ENCODE measurements around the gene IL10RA. TPM values are rescaled to one million over a fixed set of nuclear protein-coding genes. Genes with fewer than 3 reads are reported as not detected.

IL10RA gene
- total RNA-seq: 1 to 10 TPM; 3.6 to 7.6 TPM
- polyA plus RNA-seq (ENCODE audit: insufficient read depth, low read depth, low replicate concordance): 12.8 TPM
- long read RNA-seq, donor 1, partial matches to known transcripts: 0 of 1 reads
- long read RNA-seq, donor 1, other reads (novel, unspliced or antisense): 0 of 1 reads
- long read RNA-seq, donor 2, partial matches to known transcripts: 0 of 1 reads
- long read RNA-seq, donor 2, other reads (novel, unspliced or antisense): 0 of 1 reads

GRCh38 chr11:117985953-117986887 lies at the start of gene IL10RA:
IL10RA (plus strand) TSS chr11:117986394; CDS start chr11:117986468, 74 bp downstream.
- 5 to 12% methylated on average over 9 to 54 of the region's 71 CpGs for WGBS, 2 donors
- peak; percentile 78 for DNase-seq
- no peaks in the 10 kb centered on the region for H3K36me3 ChIP-seq (ENCODE audit: low read depth, missing control alignments)
- H3K4me1 ChIP-seq: peaks cover 10% of the 10 kb centered on the region
- H3K9me3 ChIP-seq: no peaks in the 10 kb centered on the region
- no peak for TF ChIP-seq CTCF (IDR thresholded peaks at IDR 0.05)
- no peak for TF ChIP-seq POLR2A (IDR thresholded peaks at IDR 0.05)
- no peaks in the 10 kb centered on the region for H3K27me3 ChIP-seq
- peak within 1 kb of the TSS; percentile 52 to 63 for H3K4me3 ChIP-seq
- intact Hi-C loops (cut with DNase I; ENCODE audit: low total_unique reads): no loop called here
- H3K27ac ChIP-seq: peak within 1 kb of the TSS; percentile 47 to 50

GRCh38 chr11:117936973-117937372 lies 49.2 kb upstream of the IL10RA start:
- H3K36me3 ChIP-seq (ENCODE audit: low read depth, missing control alignments): no peaks in the 10 kb centered on the region
- no peaks in the 10 kb centered on the region for H3K4me1 ChIP-seq
- no peak overlapping the region for H3K27ac ChIP-seq
- WGBS, 2 donors: 47 to 65% methylated on average over 6 of the region's 6 CpGs
- TF ChIP-seq POLR2A (IDR thresholded peaks at IDR 0.05) (no peak), CTCF (IDR thresholded peaks at IDR 0.05) (no peak)
- no peaks in the 10 kb centered on the region for H3K27me3 ChIP-seq
- H3K4me3 ChIP-seq: no peak overlapping the region
- DNase-seq: no peak
- intact Hi-C loops (cut with DNase I; ENCODE audit: low total_unique reads): no loop called here
- H3K9me3 ChIP-seq: no peaks in the 10 kb centered on the region

GRCh38 chr11:117940736-117941135 lies 45.5 kb upstream of the IL10RA start:
- intact Hi-C loops (cut with DNase I; ENCODE audit: low total_unique reads): loop anchor here (10.0 kb wide), 1 partner anchor 114 kb away; no protein-coding TSS in a partner anchor
- Histone ChIP-seq H3K27me3 (no peaks in the 10 kb centered on the region), H3K27ac (no peak overlapping the region), H3K36me3 (ENCODE audit: low read depth, missing control alignments) (no peaks in the 10 kb centered on the region), H3K4me3 (no peak overlapping the region), H3K9me3 (no peaks in the 10 kb centered on the region), H3K4me1 (no peaks in the 10 kb centered on the region)
- no peak for TF ChIP-seq CTCF (IDR thresholded peaks at IDR 0.05)
- no peak for TF ChIP-seq POLR2A (IDR thresholded peaks at IDR 0.05)
- 97 to 98% methylated on average over 8 of the region's 8 CpGs for WGBS, 2 donors
- DNase-seq: no peak

GRCh38 chr11:117941163-117941707 lies 45.0 kb upstream of the IL10RA start:
- Histone ChIP-seq H3K27ac (no peak overlapping the region), H3K27me3 (no peaks in the 10 kb centered on the region), H3K9me3 (no peaks in the 10 kb centered on the region), H3K4me1 (no peaks in the 10 kb centered on the region), H3K36me3 (ENCODE audit: low read depth, missing control alignments) (no peaks in the 10 kb centered on the region), H3K4me3 (no peak overlapping the region)
- intact Hi-C loops (cut with DNase I; ENCODE audit: low total_unique reads): loop anchor here (10.0 kb wide), 1 partner anchor 114 kb away; no protein-coding TSS in a partner anchor
- 97 to 100% methylated on average over 3 to 4 of the region's 4 CpGs for WGBS, 2 donors
- no peak for DNase-seq
- TF ChIP-seq CTCF (IDR thresholded peaks at IDR 0.05): no peak
- no peak for TF ChIP-seq POLR2A (IDR thresholded peaks at IDR 0.05)
